H1 (cell line): Measurements from ENCODE around the gene CCT6A. TPM values are rescaled to one million over a fixed set of nuclear protein-coding genes. Genes with fewer than 3 reads are reported as not detected.
"Not testable (repeated sequence)": the region's sequence is repeated elsewhere in the genome, so short reads cannot be mapped to it uniquely, and the experiment has no call there.

ENCODE experiments used
- CTCF ChIA-PET: fragments of 300-600 bp; sonication (Branson Sonifier 250); formaldehyde crosslinking; loops from one replicate; lab custom pipeline; 2021; ENCODE audit not compliant: partially characterized antibody; lab: Charles Lee
- POLR2A ChIA-PET: fragments of 300-600 bp; sonication (Branson Sonifier 250); formaldehyde crosslinking; loops from one replicate; lab custom pipeline; 2021; ENCODE audit warnings: inconsistent platforms; ENCODE audit not compliant: partially characterized antibody; lab: Charles Lee
- DNase-seq, 2 experiments: peaks; one replicate each; pipeline versions ENCODE4 v3.0.0 to v3.0.0-alpha.2; 2010 to 2022; ENCODE audit warnings: low spot score in 2 of 2, low read depth in 1 of 2, mixed read lengths in 1 of 2
- FAIRE-seq: peaks from 2 replicates; lab custom pipeline; 2011; peaks lifted over from hg19 to GRCh38; lab: Jason Lieb, UNC
- H2AFZ ChIP-seq: 2 replicates; pipeline ENCODE4 v1.8.1; 2012; ENCODE audit warnings: low read length, inconsistent platforms
- H2AK5ac ChIP-seq: 2 replicates; pipeline ENCODE4 v1.6.1; 2013; ENCODE audit warnings: low read depth, low read length
- H2BK120ac ChIP-seq: replicated peaks from 2 replicates; pipeline ENCODE3; 2013; ENCODE audit warnings: low read depth, low read length, inconsistent platforms
- H2BK12ac ChIP-seq: 2 replicates; pipeline ENCODE4 v1.6.1; 2013; ENCODE audit warnings: low read depth, low read length
- H2BK15ac ChIP-seq: 2 replicates; pipeline ENCODE4 v1.6.1; 2013; ENCODE audit warnings: low read length
- H2BK20ac ChIP-seq: 2 replicates; pipeline ENCODE4 v1.6.1; 2013; ENCODE audit warnings: low read length
- H2BK5ac ChIP-seq: 2 replicates; pipeline ENCODE4 v1.6.1; 2013; ENCODE audit warnings: low read depth, low read length
- H3K14ac ChIP-seq: 2 replicates; pipeline ENCODE4 v1.6.1; 2013; ENCODE audit warnings: inconsistent platforms; ENCODE audit not compliant: insufficient read length
- H3K18ac ChIP-seq: 2 replicates; pipeline ENCODE4 v1.6.1; 2013; ENCODE audit warnings: low read length; ENCODE audit errors: extremely low read depth
- H3K23ac ChIP-seq: 2 replicates; pipeline ENCODE4 v1.6.1; 2013; ENCODE audit warnings: inconsistent platforms; ENCODE audit not compliant: insufficient read length
- H3K23me2 ChIP-seq: 2 replicates; pipeline ENCODE4 v1.6.1; 2013; ENCODE audit warnings: low read depth, low read length
- H3K27ac ChIP-seq: 2 replicates; pipeline ENCODE4 v1.6.1; 2011; ENCODE audit warnings: low read depth, low read length, inconsistent platforms
- H3K27me3 ChIP-seq, 4 experiments: replicated peaks in 1 of 4; 1 replicate in 1 of 4; 2 replicates in 3 of 4; pipeline versions ENCODE4 v1.6.1 to v1.8.1; 2011 to 2013; ENCODE audit warnings: low read length in 3 of 4, mild to moderate bottlenecking in 3 of 4, inconsistent platforms in 2 of 4, mixed read lengths in 2 of 4, moderate library complexity in 1 of 4; ENCODE audit not compliant: control insufficient read depth in 3 of 4, insufficient read depth in 3 of 4; ENCODE audit errors: extremely low read depth in 1 of 4
- H3K36me3 ChIP-seq, 4 experiments: 2 replicates each; pipeline versions ENCODE4 v1.6.1 to v1.8.1; 2011 to 2013; ENCODE audit warnings: mild to moderate bottlenecking in 4 of 4, low read length in 3 of 4, moderate library complexity in 2 of 4, control low read depth in 1 of 4, inconsistent platforms in 1 of 4; ENCODE audit not compliant: insufficient read depth in 4 of 4, control insufficient read depth in 2 of 4
- H3K4ac ChIP-seq: replicated peaks from 2 replicates; pipeline ENCODE3; 2013; ENCODE audit warnings: low read length, low read depth, mixed read lengths, inconsistent platforms; ENCODE audit not compliant: insufficient read length
- H3K4me1 ChIP-seq, 4 experiments: replicated peaks in 1 of 4; 1 replicate in 1 of 4; 2 replicates in 3 of 4; pipeline versions ENCODE4 v1.6.1 to v1.8.1; 2011 to 2013; ENCODE audit warnings: low read length in 3 of 4, inconsistent platforms in 2 of 4, mixed read lengths in 1 of 4; ENCODE audit not compliant: insufficient read depth in 4 of 4, control insufficient read depth in 3 of 4
- H3K4me2 ChIP-seq, 2 experiments: 2 replicates each; pipeline versions ENCODE4 v1.6.1 to v1.8.1; 2011 to 2013; ENCODE audit warnings: low read depth in 2 of 2, low read length in 2 of 2, control low read depth in 1 of 2, inconsistent platforms in 1 of 2, mild to moderate bottlenecking in 1 of 2; ENCODE audit not compliant: insufficient read depth in 1 of 2
- H3K4me3 ChIP-seq, 4 experiments: fragments of 200-600, 300-600 bp in 1 of 4; sonication (generic), shearing (Covaris generic), sonication (Bioruptor Twin) in 1 of 4; 2 replicates each; pipeline versions ENCODE4 v1.5.1 to v1.8.1; 2011 to 2016; ENCODE audit warnings: low read length in 4 of 4, low read depth in 3 of 4, control low read depth in 2 of 4, inconsistent platforms in 2 of 4, mild to moderate bottlenecking in 2 of 4, mixed read lengths in 1 of 4, moderate library complexity in 1 of 4; ENCODE audit not compliant: insufficient read depth in 2 of 4; ENCODE audit errors: extremely low read depth in 1 of 4
- H3K56ac ChIP-seq: replicated peaks from 2 replicates; pipeline ENCODE3; 2013; ENCODE audit warnings: low read depth, mild to moderate bottlenecking, mixed read lengths, low read length, inconsistent platforms; ENCODE audit not compliant: insufficient read length
- H3K79me1 ChIP-seq: 2 replicates; pipeline ENCODE4 v1.6.1; 2013; ENCODE audit warnings: low read depth, low read length, control low read depth
- H3K79me2 ChIP-seq, 2 experiments: 2 replicates each; pipeline versions ENCODE4 v1.6.1 to v1.8.1; 2012 to 2013; ENCODE audit warnings: low read length in 2 of 2, mild to moderate bottlenecking in 2 of 2, inconsistent platforms in 1 of 2; ENCODE audit not compliant: insufficient read depth in 2 of 2, control insufficient read depth in 1 of 2
- H3K9ac ChIP-seq, 4 experiments: replicated peaks in 1 of 4; 1 replicate in 1 of 4; 2 replicates in 3 of 4; pipeline versions ENCODE4 v1.6.1 to v1.8.1; 2011 to 2013; ENCODE audit warnings: low read depth in 3 of 4, low read length in 3 of 4, control low read depth in 2 of 4, mild to moderate bottlenecking in 2 of 4, moderate library complexity in 2 of 4, inconsistent platforms in 1 of 4; ENCODE audit errors: extremely low read depth in 1 of 4
- H3K9me3 ChIP-seq, 2 experiments: 2 replicates each; pipeline versions ENCODE4 v1.6.1 to v1.8.1; 2012 to 2013; ENCODE audit warnings: mild to moderate bottlenecking in 2 of 2, moderate library complexity in 2 of 2, control low read depth in 1 of 2, inconsistent platforms in 1 of 2, low read depth in 1 of 2, low read length in 1 of 2, mixed read lengths in 1 of 2; ENCODE audit not compliant: insufficient read depth in 2 of 2
- H4K20me1 ChIP-seq, 2 experiments: replicated peaks in 1 of 2; 2 replicates each; pipeline versions ENCODE3 to v1.8.1; 2011 to 2013; ENCODE audit warnings: inconsistent platforms in 2 of 2, low read length in 2 of 2, mild to moderate bottlenecking in 1 of 2; ENCODE audit not compliant: insufficient read depth in 2 of 2, control insufficient read depth in 1 of 2
- H4K5ac ChIP-seq: 2 replicates; pipeline ENCODE4 v1.6.1; 2013; ENCODE audit warnings: low read length, low read depth, mixed read lengths, inconsistent platforms; ENCODE audit not compliant: insufficient read length
- H4K8ac ChIP-seq: 2 replicates; pipeline ENCODE4 v1.8.0; 2013; ENCODE audit warnings: mild to moderate bottlenecking, moderate library complexity, low read length, inconsistent platforms; ENCODE audit not compliant: insufficient read depth; ENCODE audit errors: extremely low read depth
- H4K91ac ChIP-seq: replicated peaks from 2 replicates; pipeline ENCODE3; 2013; ENCODE audit warnings: low read length, mixed read lengths, inconsistent platforms; ENCODE audit not compliant: insufficient read length
- NRF1 ChIP-seq: IDR thresholded peaks from 2 replicates; pipeline ENCODE4 v1.6.1; 2011; ENCODE audit warnings: mild to moderate bottlenecking, low read depth, low read length, improper control_type of control experiment
- PHF8 ChIP-seq: fragments of 200-600 bp; sonication (generic); conservative IDR thresholded peaks from 2 replicates; pipeline ENCODE4 v1.7.1; 2012; ENCODE audit warnings: low read depth, mild to moderate bottlenecking, inconsistent platforms, low read length, moderate library complexity
- WGBS, 2 experiments: shearing (Covaris generic) in 1 of 2; methylation state at CpG; one replicate each; pipeline versions ENCODE4 v1.1.6 to v1.1.7; 2013 to 2015; ENCODE audit warnings: low lambda C conversion rate in 2 of 2, mixed read lengths in 2 of 2, inconsistent platforms in 1 of 2, low coverage in 1 of 2, missing lambda C conversion rate in 1 of 2; ENCODE audit not compliant: insufficient replicate concordance in 2 of 2, insufficient coverage in 1 of 2, insufficient read length in 1 of 2; ENCODE audit errors: extremely low coverage in 1 of 2, missing lambda C conversion rate in 1 of 2; 5-methylcytosine and 5-hydroxymethylcytosine counted together
- polyA plus RNA-seq, 7 experiments: library from polyadenylated mRNA; depleted of rRNA in 3 of 7; stranded (reverse) in 5 of 7; unstranded in 2 of 7; fragments of >200 nt in 5 of 7; fragments of 200-250 nt in 2 of 7; gene quantifications; 1 replicate in 5 of 7; 2 replicates in 1 of 7; 4 replicates in 1 of 7; pipeline versions ENCODE4 v1.2.1 to v1.2.3, GENCODE V29; 2011 to 2013; ENCODE audit warnings: missing spikeins in 2 of 7, mixed read lengths in 2 of 7
- total RNA-seq: library from RNA; stranded (reverse); fragmentation: NEBNext Ultra II Directional; extraction: Animal tissue kit (Norgen Biotek cat#: 25700); gene quantifications from 2 replicates; pipeline ENCODE4 v1.2.1, GENCODE V29; 2021

CCT6A gene
- total and polyA plus RNA-seq, 2 of the 8 experiments (the other 6 are each of a cell fraction or from before 2014, with no cell fraction given): 201 to 272 TPM

- TF ChIP-seq PHF8 (no peak), NRF1 (no peak)
These were observed 40.0 kb downstream of the CCT6A start (continued) for GRCh38 chr7:56091591-56091990.

- H2BK20ac ChIP-seq, H3K56ac ChIP-seq, H3K79me1 ChIP-seq, H2BK15ac ChIP-seq, H4K20me1 ChIP-seq, DNase-seq, H4K8ac ChIP-seq, FAIRE-seq, H3K4me1 ChIP-seq, H3K18ac ChIP-seq, H3K14ac ChIP-seq, H3K9me3 ChIP-seq, H3K4me3 ChIP-seq, H3K36me3 ChIP-seq, H4K5ac ChIP-seq, H2BK12ac ChIP-seq, H2BK5ac ChIP-seq, H3K23ac ChIP-seq, H3K9ac ChIP-seq, H3K79me2 ChIP-seq, H3K23me2 ChIP-seq, H2BK120ac ChIP-seq, H2AK5ac ChIP-seq, H3K27me3 ChIP-seq, H2AFZ ChIP-seq, H3K4ac ChIP-seq, H3K4me2 ChIP-seq, H3K27ac ChIP-seq, H4K91ac ChIP-seq: not testable (repeated sequence)
- ChIA-PET CTCF (interaction anchor here (1.0 to 3.8 kb wide), 6 partner anchors 9 to 118 kb away, joined by 3 to 23 read pairs (median 4); no protein-coding TSS in a partner anchor), POLR2A (interaction anchor here (1.0 to 3.3 kb wide), 7 partner anchors 7 to 125 kb away, joined by 3 to 18 read pairs (median 4); partner anchors contain the start of genes CCT6A and PSPH)
- 83% methylated on average over 6 of the region's 6 CpGs; no CpG with 5 or more reads in 1 of the 2 experiments for WGBS, 2 experiments
These were observed 40.8 kb downstream of the CCT6A start for GRCh38 chr7:56092388-56092787.
